Activated T-helper 1 cell treated with anti-CD3 and anti-CD28 coated beads, Interleukin-12 subunit alpha, Interleukin-12 subunit beta, Interleukin-2, Interleukin-4 antibody, amounts not matched to agents 30 ng/mL and 10 ng/mL and 1 ng/mL, durations not matched to agents 14 hours and 24 hours and 36 hours (primary cell): ENCODE measurements around the gene GIPC2. TPM values are rescaled to one million over a fixed set of nuclear protein-coding genes. Genes with fewer than 3 reads are reported as not detected.
"Not testable (repeated sequence)": the region's sequence is repeated elsewhere in the genome, so short reads cannot be mapped to it uniquely, and the experiment has no call there.

Experiments
- DNase-seq: peaks from one replicate; pipeline ENCODE4 v3.0.0; 2021; ENCODE audit warnings: low spot score
- H3K27ac Mint-ChIP-seq: one replicate; pipeline ENCODE4 v1.8.0; 2021; ENCODE audit warnings: mild to moderate bottlenecking, mixed read lengths
- H3K27me3 Mint-ChIP-seq: one replicate; pipeline ENCODE4 v1.8.0; 2022; ENCODE audit warnings: mild to moderate bottlenecking, moderate library complexity, mixed read lengths; ENCODE audit not compliant: insufficient read depth
- H3K36me3 Mint-ChIP-seq: one replicate; pipeline ENCODE4 v1.8.0; 2021; ENCODE audit warnings: low read depth, mixed read lengths
- H3K4me1 Mint-ChIP-seq: one replicate; pipeline ENCODE4 v1.8.0; 2021; ENCODE audit warnings: low read depth, mixed read lengths
- H3K4me3 Mint-ChIP-seq: one replicate; pipeline ENCODE4 v1.8.0; 2021; ENCODE audit warnings: mild to moderate bottlenecking, moderate library complexity, mixed read lengths
- H3K9me3 Mint-ChIP-seq: one replicate; pipeline ENCODE4 v1.8.0; 2021; ENCODE audit warnings: mixed read lengths
- intact Hi-C: fragments of 100-400 bp; cut with micrococcal nuclease; formaldehyde crosslinking; loops from one replicate; pipeline ENCODE4 v1.15.1; 2024
- total RNA-seq: library from RNA; stranded (reverse); gene quantifications from 2 replicates; pipeline ENCODE4 v1.2.3, GENCODE V29; 2022

The GIPC2 gene
- total RNA-seq, 1 donor from 2014 or later, result 0.05 TPM

DNA sequence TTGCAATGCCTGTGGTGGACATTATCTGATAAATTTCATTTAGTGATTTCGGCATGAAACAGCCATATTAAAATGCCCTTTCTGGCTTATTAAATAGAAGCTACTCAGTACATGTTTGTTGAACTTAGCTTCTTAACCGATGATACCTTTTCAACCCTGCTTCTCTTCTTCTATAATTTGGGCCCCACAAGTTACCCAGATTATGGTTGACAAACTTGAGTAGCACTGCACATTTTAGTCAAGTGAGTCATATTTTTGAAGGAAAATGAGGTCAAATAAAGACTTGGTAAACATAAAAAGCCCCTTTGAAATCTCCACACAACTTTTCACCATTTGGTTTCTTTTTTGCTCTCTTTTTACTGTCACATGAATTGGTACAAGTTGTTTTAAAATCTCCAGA, 33.8 kb downstream of the GIPC2 start:
- Mint-ChIP-seq H3K4me1 (peaks cover 22% of the 10 kb centered on the region), H3K36me3 (no peaks in the 10 kb centered on the region), H3K27me3 (peaks cover 3% of the 10 kb centered on the region), H3K4me3 (no peak overlapping the region), H3K9me3 (no peaks in the 10 kb centered on the region), H3K27ac (no peak overlapping the region)
- DNase-seq, result no peak
- intact Hi-C loops, result no loop called here

DNA sequence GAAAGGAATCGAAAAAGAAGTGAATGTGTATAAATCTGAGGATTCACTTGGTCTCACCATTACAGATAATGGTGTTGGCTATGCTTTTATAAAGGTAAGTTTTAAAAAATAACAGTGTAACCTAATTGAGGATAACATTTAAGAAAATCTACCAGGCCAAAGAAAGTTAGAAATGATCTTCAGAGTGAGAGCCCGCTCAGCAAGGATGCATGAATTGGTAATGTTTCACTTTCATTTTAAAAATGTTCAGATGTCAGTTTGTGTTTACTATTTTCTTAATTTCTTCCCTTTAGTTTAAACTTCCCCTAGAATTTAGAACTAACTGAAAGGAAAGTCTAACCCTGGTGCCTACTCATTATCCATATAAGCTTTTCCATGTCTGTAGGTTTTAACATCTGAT, 35.0 kb downstream of the GIPC2 start:
- Mint-ChIP-seq H3K27ac (no peak overlapping the region), H3K9me3 (peaks cover 6% of the 10 kb centered on the region), H3K4me1 (peaks cover 22% of the 10 kb centered on the region), H3K36me3 (no peaks in the 10 kb centered on the region), H3K4me3 (peak overlapping the region; percentile 37), H3K27me3 (peaks cover 3% of the 10 kb centered on the region)
- intact Hi-C loops, result loop anchor here (5.0 kb wide), 1 partner anchor 33 kb away; the partner anchor contains the start of gene GIPC2
- no peak for DNase-seq

DNA sequence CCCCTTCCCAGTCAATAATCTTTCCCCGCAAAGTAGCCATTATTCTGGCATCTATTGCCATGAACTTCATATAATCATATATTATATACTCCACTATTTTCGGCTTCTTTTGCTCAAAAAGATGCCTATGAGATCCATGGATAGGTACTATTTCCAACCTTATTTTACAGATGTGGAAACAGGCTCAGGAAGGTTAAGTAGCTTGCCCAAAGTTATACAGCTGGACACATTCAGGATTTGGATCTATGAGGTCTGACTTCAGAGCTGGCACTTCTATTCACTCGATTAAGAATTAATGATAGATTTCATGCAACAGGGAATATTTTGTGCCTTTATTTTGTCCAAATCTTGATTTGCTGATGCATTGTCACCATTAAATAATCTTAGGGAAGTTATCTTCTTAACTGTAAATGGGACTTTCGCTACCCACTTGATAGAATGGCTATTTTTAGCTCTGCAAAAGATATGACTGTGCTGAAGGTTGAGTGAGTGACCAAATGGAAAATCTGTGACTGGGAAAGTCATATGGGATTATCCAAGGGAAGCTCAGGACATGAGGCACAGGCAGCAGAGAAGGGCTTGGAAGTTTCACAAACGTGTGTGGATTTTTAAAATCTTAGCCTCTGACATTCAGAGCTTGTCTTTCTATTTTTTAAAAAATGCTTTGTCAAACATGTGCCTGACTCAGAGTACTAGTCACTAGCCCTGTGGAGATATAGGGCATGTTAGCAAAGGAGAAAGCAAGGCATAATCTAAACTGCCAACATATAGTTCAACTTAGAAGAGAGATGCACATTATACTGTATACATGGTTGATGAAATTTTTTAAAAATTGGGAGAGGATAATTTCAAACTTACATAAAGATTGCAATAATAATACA, 36.5 kb downstream of the GIPC2 start:
- Mint-ChIP-seq H3K27me3 (peaks cover 12% of the 10 kb centered on the region), H3K9me3 (peaks cover 18% of the 10 kb centered on the region), H3K27ac (no peak overlapping the region), H3K4me3 (no peak overlapping the region), H3K4me1 (peaks cover 22% of the 10 kb centered on the region), H3K36me3 (no peaks in the 10 kb centered on the region)
- intact Hi-C loops, result loop anchor here (5.0 kb wide), 1 partner anchor 35 kb away; the partner anchor contains the start of gene GIPC2
- DNase-seq, result no peak

DNA sequence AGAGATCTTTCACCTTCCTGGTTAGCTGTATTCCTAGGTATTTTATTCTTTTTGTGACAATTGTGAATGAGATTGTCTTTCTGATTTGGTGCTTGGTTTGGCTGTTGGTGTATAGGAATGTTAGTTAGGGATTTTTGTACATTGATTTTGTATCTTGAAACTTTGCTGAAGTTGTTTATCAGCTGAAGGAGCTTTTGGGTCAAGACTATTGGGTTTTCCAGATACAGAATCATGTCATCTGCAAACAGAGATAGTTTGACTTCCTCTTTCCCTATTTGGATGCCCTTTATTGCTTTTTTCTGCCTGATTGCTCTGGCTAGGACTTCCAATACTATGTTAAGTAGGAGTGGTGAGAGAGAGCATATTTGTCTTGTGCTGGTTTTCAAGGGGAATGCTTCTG, 38.9 kb downstream of the GIPC2 start:
- H3K27ac Mint-ChIP-seq, DNase-seq, H3K36me3 Mint-ChIP-seq, H3K4me3 Mint-ChIP-seq: not testable (repeated sequence)
- Mint-ChIP-seq H3K27me3 (peaks cover 12% of the 10 kb centered on the region), H3K4me1 (peaks cover 16% of the 10 kb centered on the region), H3K9me3 (peaks cover 18% of the 10 kb centered on the region)
- intact Hi-C loops, result loop anchor here (5.0 kb wide), 1 partner anchor 37 kb away; the partner anchor contains the start of gene GIPC2

DNA sequence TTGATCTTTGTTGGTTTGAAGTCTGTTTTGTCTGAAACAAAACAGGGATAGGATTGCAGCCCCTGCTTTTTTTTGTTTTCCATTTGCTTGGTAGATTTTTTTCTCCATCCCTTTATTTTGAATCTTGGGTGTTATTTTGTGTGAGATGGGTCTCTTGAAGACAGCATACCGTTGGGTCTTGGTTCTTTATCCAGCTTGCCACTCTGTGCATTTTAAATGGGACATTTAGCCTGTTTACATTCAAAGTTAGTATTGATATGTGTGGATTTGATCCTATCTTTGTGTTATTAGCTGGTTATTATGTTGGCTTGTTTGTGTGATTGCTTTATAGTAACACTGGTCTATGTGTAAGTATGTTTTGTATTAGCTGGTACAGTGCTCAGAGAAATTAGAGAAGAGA, 40.9 kb downstream of the GIPC2 start:
- no peaks in the 10 kb centered on the region for H3K36me3 Mint-ChIP-seq
- H3K9me3 Mint-ChIP-seq, result peaks cover 18% of the 10 kb centered on the region
- H3K4me3 Mint-ChIP-seq, result no peak overlapping the region
- peaks cover 12% of the 10 kb centered on the region for H3K27me3 Mint-ChIP-seq
- no peak for DNase-seq
- no peak overlapping the region for H3K27ac Mint-ChIP-seq
- intact Hi-C loops, result no loop called here
- no peaks in the 10 kb centered on the region for H3K4me1 Mint-ChIP-seq

DNA sequence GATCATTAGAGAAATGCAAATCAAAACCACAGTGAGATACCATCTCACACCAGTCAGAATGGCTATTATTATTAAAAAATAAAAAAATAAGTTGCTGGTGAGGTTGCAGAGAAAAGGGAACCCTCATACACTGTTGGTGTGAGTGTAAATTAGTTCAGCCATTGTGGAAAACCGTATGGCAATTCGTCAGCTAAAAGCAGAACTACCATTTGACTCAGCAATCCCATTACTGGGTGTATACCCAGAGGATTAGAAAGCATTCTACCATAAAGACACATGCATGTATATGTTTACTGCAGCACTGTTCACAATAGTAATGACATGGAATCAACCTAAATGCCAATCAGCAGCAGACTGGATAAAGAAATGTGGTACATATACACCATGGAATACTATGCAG, 42.2 kb downstream of the GIPC2 start:
- DNase-seq, result no peak
- Mint-ChIP-seq H3K4me3 (no peak overlapping the region), H3K4me1 (no peaks in the 10 kb centered on the region), H3K27me3 (peaks cover 16% of the 10 kb centered on the region), H3K27ac (no peak overlapping the region), H3K9me3 (peaks cover 18% of the 10 kb centered on the region), H3K36me3 (no peaks in the 10 kb centered on the region)
- intact Hi-C loops, result no loop called here

DNA sequence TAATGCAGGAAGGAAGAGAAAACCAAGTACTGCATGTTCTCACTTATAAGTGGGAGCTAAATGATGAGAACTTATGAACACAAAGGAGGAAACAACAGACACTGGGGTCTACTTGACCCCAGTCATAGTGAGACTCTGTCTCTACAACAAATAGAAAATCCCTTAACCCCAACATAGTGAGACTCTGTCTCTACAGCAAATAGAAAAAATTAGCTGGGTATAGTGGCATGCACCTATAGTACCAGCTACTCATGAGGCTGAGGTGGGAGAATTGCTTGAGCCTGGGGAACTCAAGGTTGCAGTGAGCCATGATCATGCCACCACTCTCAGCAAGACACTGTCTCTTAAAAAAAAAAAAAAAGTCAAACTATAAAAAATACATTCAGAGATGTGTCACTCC, 42.7 kb downstream of the GIPC2 start:
- Mint-ChIP-seq H3K9me3 (peaks cover 18% of the 10 kb centered on the region), H3K36me3 (no peaks in the 10 kb centered on the region), H3K4me1 (no peaks in the 10 kb centered on the region), H3K4me3 (no peak overlapping the region), H3K27me3 (peaks cover 13% of the 10 kb centered on the region), H3K27ac (no peak overlapping the region)
- no peak for DNase-seq
- intact Hi-C loops, result no loop called here

DNA sequence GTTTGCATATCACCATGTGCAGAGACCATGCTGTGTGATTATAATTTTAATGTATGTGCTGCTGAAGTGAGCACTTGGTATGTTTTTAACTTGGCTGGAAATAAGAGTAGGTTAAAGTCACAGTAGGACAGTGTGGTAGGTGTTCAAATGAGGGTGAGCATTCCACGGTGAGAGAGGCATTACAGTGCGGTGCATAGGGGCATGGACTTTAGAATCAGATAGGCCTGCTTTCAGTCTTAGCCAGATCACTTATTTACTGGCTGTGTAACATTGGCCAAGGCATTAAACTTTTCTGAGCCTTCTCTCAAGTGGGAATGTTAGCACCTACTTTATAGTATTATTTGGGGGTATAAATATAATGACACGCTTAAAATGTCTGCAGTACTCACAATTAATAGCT, 43.2 kb downstream of the GIPC2 start:
- H3K27me3 Mint-ChIP-seq, result peaks cover 13% of the 10 kb centered on the region
- no peak for DNase-seq
- intact Hi-C loops, result no loop called here
- no peaks in the 10 kb centered on the region for H3K4me1 Mint-ChIP-seq
- H3K36me3 Mint-ChIP-seq, result no peaks in the 10 kb centered on the region
- no peak overlapping the region for H3K27ac Mint-ChIP-seq
- peaks cover 18% of the 10 kb centered on the region for H3K9me3 Mint-ChIP-seq
- no peak overlapping the region for H3K4me3 Mint-ChIP-seq

DNA sequence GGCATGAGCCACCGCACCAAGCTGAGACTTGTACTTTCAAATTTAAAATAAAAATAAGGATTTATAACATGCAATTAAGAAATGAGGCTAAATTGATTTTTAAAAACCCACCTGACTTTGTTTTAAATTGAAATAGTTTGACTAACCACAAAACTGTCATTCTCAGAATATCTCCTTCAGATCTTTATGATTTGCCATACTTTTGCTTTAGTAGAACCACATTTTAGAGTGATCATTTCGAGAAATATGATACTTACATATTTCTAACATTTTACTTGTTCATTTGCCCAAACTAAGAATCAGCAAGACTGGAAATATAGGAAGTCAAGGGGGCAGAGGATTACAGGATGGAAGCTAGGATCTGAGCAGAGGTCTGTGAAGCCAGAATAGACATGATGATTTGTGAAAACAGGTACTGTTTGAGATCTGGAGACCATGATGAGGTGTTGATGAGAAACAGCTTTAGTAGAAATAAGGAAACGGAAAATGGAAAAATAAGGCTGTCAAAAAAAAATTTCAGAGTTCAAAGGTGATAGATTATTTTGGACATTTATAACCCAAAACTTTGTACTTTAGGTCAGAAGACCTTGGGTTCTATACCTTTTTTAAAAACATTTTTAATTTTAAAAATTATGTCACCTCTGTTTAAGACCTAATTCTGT, 44.8 kb downstream of the GIPC2 start:
- no peak for DNase-seq
- peaks cover 14% of the 10 kb centered on the region for H3K9me3 Mint-ChIP-seq
- intact Hi-C loops, result no loop called here
- H3K27me3 Mint-ChIP-seq, result peaks cover 19% of the 10 kb centered on the region
- H3K27ac Mint-ChIP-seq, result no peak overlapping the region
- no peaks in the 10 kb centered on the region for H3K4me1 Mint-ChIP-seq
- no peak overlapping the region for H3K4me3 Mint-ChIP-seq
- no peaks in the 10 kb centered on the region for H3K36me3 Mint-ChIP-seq

DNA sequence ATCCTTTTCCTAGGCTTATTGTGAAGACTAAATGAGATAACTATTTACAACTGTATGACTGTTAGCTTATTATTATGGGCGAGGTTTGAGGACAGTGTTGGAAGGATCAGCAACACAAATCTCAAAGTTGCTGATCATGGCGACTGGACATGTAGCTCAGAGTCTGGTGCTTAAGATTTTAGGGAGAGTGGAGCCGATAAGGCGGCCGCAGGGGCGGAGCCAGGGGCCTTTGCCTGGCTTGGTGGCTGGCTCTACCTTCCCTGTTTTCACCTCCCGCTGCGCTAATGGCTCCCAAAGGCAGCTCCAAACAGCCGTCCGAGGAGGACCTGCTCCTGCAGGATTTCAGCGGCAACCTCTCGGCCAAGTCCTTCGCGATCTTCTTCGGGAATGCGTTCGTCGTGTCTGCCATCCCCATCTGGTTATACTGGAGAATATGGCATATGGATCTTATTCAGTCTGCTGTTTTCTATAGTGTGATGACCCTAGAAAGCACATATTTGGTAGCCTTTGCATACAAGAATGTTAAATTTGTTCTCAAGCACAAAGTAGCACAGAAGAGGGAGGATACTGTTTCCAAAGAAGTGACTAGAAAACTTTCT, 45.5 kb downstream of the GIPC2 start:
- Mint-ChIP-seq H3K27me3 (peaks cover 16% of the 10 kb centered on the region), H3K27ac (no peak overlapping the region), H3K9me3 (peaks cover 7% of the 10 kb centered on the region), H3K4me3 (no peak overlapping the region), H3K4me1 (no peaks in the 10 kb centered on the region), H3K36me3 (no peaks in the 10 kb centered on the region)
- DNase-seq, result no peak
- intact Hi-C loops, result no loop called here

DNA sequence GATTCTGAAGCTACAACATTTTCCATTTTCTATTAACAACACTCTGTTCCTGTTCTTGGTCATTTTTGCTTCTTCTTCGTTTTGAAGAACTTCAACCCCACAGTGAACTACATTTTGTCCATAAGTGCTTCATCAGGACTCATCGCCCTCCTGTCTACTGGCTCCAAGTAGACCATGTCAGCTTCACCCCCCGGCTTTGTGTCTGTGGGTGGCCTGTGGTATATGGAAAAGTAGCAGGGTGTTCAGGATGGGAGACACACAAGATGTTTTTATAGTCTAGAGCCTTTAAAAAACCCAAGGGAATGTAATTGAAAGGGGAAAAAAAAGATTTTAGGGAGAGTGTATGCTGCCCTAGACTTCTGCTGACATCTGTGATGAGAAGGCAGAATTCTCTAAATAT, 46.1 kb downstream of the GIPC2 start:
- no peaks in the 10 kb centered on the region for H3K36me3 Mint-ChIP-seq
- H3K4me3 Mint-ChIP-seq, result no peak overlapping the region
- H3K27me3 Mint-ChIP-seq, result peaks cover 11% of the 10 kb centered on the region
- H3K27ac Mint-ChIP-seq, result no peak overlapping the region
- no peaks in the 10 kb centered on the region for H3K4me1 Mint-ChIP-seq
- intact Hi-C loops, result no loop called here
- H3K9me3 Mint-ChIP-seq, result peaks cover 2% of the 10 kb centered on the region
- no peak for DNase-seq

DNA sequence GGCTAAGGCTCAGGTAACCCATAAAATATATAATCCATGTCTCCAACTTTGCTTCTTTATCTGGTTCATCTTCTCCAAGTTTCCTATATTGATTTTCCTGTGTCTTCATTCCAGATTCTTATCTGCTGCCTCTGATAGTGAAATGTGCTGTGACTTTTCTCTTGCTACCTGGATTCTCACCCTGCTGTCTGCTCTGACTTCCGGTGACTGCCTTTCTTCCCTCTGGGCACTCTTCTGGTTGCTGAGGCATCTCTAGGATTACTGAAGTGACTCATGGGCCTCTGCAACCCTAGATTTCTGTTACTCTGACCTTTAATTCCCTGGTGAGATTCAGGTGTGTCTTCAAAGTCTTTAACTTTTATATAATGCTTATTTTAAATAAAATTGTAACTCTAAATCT, 46.9 kb downstream of the GIPC2 start:
- H3K27ac Mint-ChIP-seq, result no peak overlapping the region
- no peak overlapping the region for H3K4me3 Mint-ChIP-seq
- no peak for DNase-seq
- intact Hi-C loops, result no loop called here
- no peaks in the 10 kb centered on the region for H3K4me1 Mint-ChIP-seq
- no peaks in the 10 kb centered on the region for H3K36me3 Mint-ChIP-seq
- no peaks in the 10 kb centered on the region for H3K9me3 Mint-ChIP-seq
- H3K27me3 Mint-ChIP-seq, result peaks cover 18% of the 10 kb centered on the region

DNA sequence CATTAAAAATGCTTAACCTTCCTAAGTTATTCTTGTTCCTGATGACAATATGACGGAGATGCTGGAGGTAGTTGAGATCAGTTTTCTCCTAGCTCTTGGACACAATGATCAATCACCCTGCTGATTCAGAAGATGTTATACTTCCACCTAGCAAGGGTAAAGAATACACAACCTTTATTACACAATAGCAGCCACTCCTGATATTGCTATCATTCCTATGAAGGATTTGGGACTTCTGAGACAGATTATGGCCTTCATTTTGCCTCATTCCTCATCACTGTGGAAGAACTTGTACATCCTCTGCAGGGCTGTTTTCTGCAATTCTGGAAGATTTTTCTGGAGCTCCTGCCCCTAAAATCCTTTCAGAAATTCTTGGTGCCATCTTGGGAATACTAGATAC, 47.8 kb downstream of the GIPC2 start:
- Mint-ChIP-seq H3K36me3 (no peaks in the 10 kb centered on the region), H3K27ac (no peak overlapping the region)
- intact Hi-C loops, result no loop called here

More for the DNA sequence above, 47.8 kb downstream of the GIPC2 start:
- Mint-ChIP-seq H3K4me1 (no peaks in the 10 kb centered on the region), H3K27me3 (peaks cover 18% of the 10 kb centered on the region), H3K9me3 (no peaks in the 10 kb centered on the region), H3K4me3 (no peak overlapping the region)
- DNase-seq, result no peak
